H9 (cell line): ENCODE data around the gene ODAD4. TPM values are rescaled to one million over a fixed set of nuclear protein-coding genes. Genes with fewer than 3 reads are reported as not detected.
"Not testable (repeated sequence)": the region's sequence is repeated elsewhere in the genome, so short reads cannot be mapped to it uniquely, and the experiment has no call there.

Experiments used
- DNase-seq: peaks from one replicate; pipeline ENCODE4 v3.0.0-alpha.2; 2017
- H2AFZ ChIP-seq: one replicate; pipeline ENCODE4 v1.6.1; 2013; ENCODE audit warnings: mild to moderate bottlenecking, low read length, control low read depth, moderate library complexity
- H2AK5ac ChIP-seq: 2 replicates; pipeline ENCODE4 v1.6.1; 2013; ENCODE audit warnings: low read length, control low read depth, mixed read lengths; ENCODE audit not compliant: insufficient read length
- H2BK120ac ChIP-seq: one replicate; pipeline ENCODE4 v1.6.1; 2013; ENCODE audit warnings: low read depth, mild to moderate bottlenecking, low read length, control low read depth, inconsistent platforms; ENCODE audit not compliant: poor library complexity, severe bottlenecking
- H2BK12ac ChIP-seq: 2 replicates; pipeline ENCODE4 v1.6.1; 2013; ENCODE audit warnings: low read length, control low read depth, mixed read lengths, low read depth; ENCODE audit not compliant: insufficient read length
- H2BK15ac ChIP-seq: 2 replicates; pipeline ENCODE4 v1.6.1; 2013; ENCODE audit warnings: low read depth, low read length, control low read depth
- H2BK20ac ChIP-seq: one replicate; pipeline ENCODE4 v1.6.1; 2013; ENCODE audit warnings: low read depth, mild to moderate bottlenecking, low read length, control low read depth, inconsistent platforms; ENCODE audit not compliant: poor library complexity, severe bottlenecking
- H2BK5ac ChIP-seq: 2 replicates; pipeline ENCODE4 v1.6.1; 2013; ENCODE audit warnings: low read length, control low read depth, mixed read lengths; ENCODE audit not compliant: insufficient read length
- H3K14ac ChIP-seq: 2 replicates; pipeline ENCODE4 v1.6.1; 2013; ENCODE audit warnings: low read length, control low read depth; ENCODE audit not compliant: insufficient read depth
- H3K18ac ChIP-seq: 2 replicates; pipeline ENCODE4 v1.6.1; 2013; ENCODE audit warnings: low read depth, mild to moderate bottlenecking, mixed read lengths, low read length, control low read depth; ENCODE audit not compliant: insufficient read length
- H3K23ac ChIP-seq: 2 replicates; pipeline ENCODE4 v1.6.1; 2013; ENCODE audit warnings: low read length, control low read depth, mixed read lengths, low read depth; ENCODE audit not compliant: insufficient read length
- H3K23me2 ChIP-seq: 2 replicates; pipeline ENCODE4 v1.6.1; 2013; ENCODE audit warnings: low read depth, mild to moderate bottlenecking, mixed read lengths, low read length, control low read depth; ENCODE audit not compliant: insufficient read length, poor library complexity, severe bottlenecking
- H3K27ac ChIP-seq: 2 replicates; pipeline ENCODE4 v1.5.1; 2013; ENCODE audit warnings: low read length, control low read depth, mixed read lengths, low read depth; ENCODE audit not compliant: insufficient read length
- H3K27me3 ChIP-seq: 2 replicates; pipeline ENCODE4 v1.6.1; 2013; ENCODE audit warnings: low read length, control low read depth, inconsistent platforms; ENCODE audit not compliant: insufficient read depth
- H3K4ac ChIP-seq: 2 replicates; pipeline ENCODE4 v1.6.1; 2013; ENCODE audit warnings: low read depth, mild to moderate bottlenecking, control low read depth, inconsistent platforms, low read length, moderate library complexity
- H3K4me1 ChIP-seq: 2 replicates; pipeline ENCODE4 v1.6.1; 2013; ENCODE audit warnings: low read length, control low read depth, inconsistent platforms; ENCODE audit not compliant: insufficient read depth
- H3K4me2 ChIP-seq: 2 replicates; pipeline ENCODE4 v1.6.1; 2013; ENCODE audit warnings: low read length, control low read depth, mixed read lengths; ENCODE audit not compliant: insufficient read length, insufficient read depth
- H3K56ac ChIP-seq: 2 replicates; pipeline ENCODE4 v1.6.1; 2013; ENCODE audit warnings: low read depth, mild to moderate bottlenecking, mixed read lengths, low read length, control low read depth; ENCODE audit not compliant: insufficient read length
- H3K79me1 ChIP-seq: 2 replicates; pipeline ENCODE4 v1.6.1; 2013; ENCODE audit warnings: low read depth, mild to moderate bottlenecking, moderate library complexity, low read length, control low read depth, inconsistent platforms; ENCODE audit not compliant: insufficient read depth, poor library complexity, severe bottlenecking
- H3K79me2 ChIP-seq: 2 replicates; pipeline ENCODE4 v1.6.1; 2013; ENCODE audit warnings: low read length, control low read depth, inconsistent platforms; ENCODE audit not compliant: insufficient read depth
- H3K9ac ChIP-seq: 2 replicates; pipeline ENCODE4 v1.6.1; 2013; ENCODE audit warnings: low read length, control low read depth, mixed read lengths; ENCODE audit not compliant: insufficient read length; ENCODE audit errors: extremely low read depth
- H3K9me3 ChIP-seq: one replicate; pipeline ENCODE4 v1.6.1; 2013; ENCODE audit warnings: low read depth, low read length, inconsistent platforms; ENCODE audit not compliant: control insufficient read depth
- H3T11ph ChIP-seq: one replicate; pipeline ENCODE4 v1.6.1; 2013; ENCODE audit warnings: mild to moderate bottlenecking, low read length, control low read depth, inconsistent platforms
- H4K20me1 ChIP-seq: one replicate; pipeline ENCODE4 v1.6.1; 2013; ENCODE audit not compliant: control insufficient read depth, insufficient read length, insufficient read depth
- H4K5ac ChIP-seq: 2 replicates; pipeline ENCODE4 v1.6.1; 2013; ENCODE audit warnings: low read depth, mild to moderate bottlenecking, mixed read lengths, low read length, control low read depth; ENCODE audit not compliant: insufficient read length
- H4K8ac ChIP-seq: replicated peaks from 2 replicates; pipeline ENCODE4 v1.6.1; 2013; ENCODE audit warnings: low read length, control low read depth, mixed read lengths, low read depth; ENCODE audit not compliant: insufficient read length
- H4K91ac ChIP-seq: 2 replicates; pipeline ENCODE4 v1.6.1; 2013; ENCODE audit warnings: low read depth, mild to moderate bottlenecking, moderate library complexity, mixed read lengths, low read length, control low read depth; ENCODE audit not compliant: insufficient read length
- H3K27ac Mint-ChIP-seq, 3 experiments: 2 replicates in 2 of 3; 3 replicates in 1 of 3; pipeline ENCODE4 v1.8.0; 2020 to 2021; ENCODE audit warnings: mixed read lengths in 3 of 3, mild to moderate bottlenecking in 1 of 3, moderate library complexity in 1 of 3
- H3K27me3 Mint-ChIP-seq: 2 replicates; pipeline ENCODE4 v1.8.0; 2021; ENCODE audit warnings: low read depth, mild to moderate bottlenecking, moderate library complexity, mixed read lengths
- H3K36me3 Mint-ChIP-seq, 3 experiments: 2 replicates in 2 of 3; 3 replicates in 1 of 3; pipeline ENCODE4 v1.8.0; 2020 to 2021; ENCODE audit warnings: low read depth in 3 of 3, mixed read lengths in 3 of 3; ENCODE audit not compliant: insufficient read depth in 1 of 3
- H3K4me1 Mint-ChIP-seq, 2 experiments: 2 replicates each; pipeline ENCODE4 v1.8.0; 2020; ENCODE audit warnings: mixed read lengths in 2 of 2
- H3K4me3 Mint-ChIP-seq, 2 experiments: 2 replicates in 1 of 2; 3 replicates in 1 of 2; pipeline ENCODE4 v1.8.0; 2020 to 2021; ENCODE audit warnings: mild to moderate bottlenecking in 2 of 2, mixed read lengths in 2 of 2, moderate library complexity in 1 of 2
- H3K9me3 Mint-ChIP-seq, 2 experiments: 2 replicates in 1 of 2; 3 replicates in 1 of 2; pipeline ENCODE4 v1.8.0; 2020; ENCODE audit warnings: mild to moderate bottlenecking in 2 of 2, mixed read lengths in 2 of 2, moderate library complexity in 1 of 2
- WGBS: extraction: QIAGEN DNeasy Blood & Tissue Kit; methylation state at CpG from one replicate; pipeline ENCODE4 v1.1.7; 2013; ENCODE audit warnings: missing lambda C conversion rate, low lambda C conversion rate, mixed read lengths; ENCODE audit not compliant: insufficient read length; ENCODE audit errors: extremely low coverage; 5-methylcytosine and 5-hydroxymethylcytosine counted together
- total RNA-seq: library from RNA; stranded (reverse); gene quantifications from 2 replicates; pipeline ENCODE4 v1.2.1, GENCODE V29; 2021

ODAD4 gene
- total RNA-seq, 1 experiment from 2014 or later: 2.1 TPM

DNA sequence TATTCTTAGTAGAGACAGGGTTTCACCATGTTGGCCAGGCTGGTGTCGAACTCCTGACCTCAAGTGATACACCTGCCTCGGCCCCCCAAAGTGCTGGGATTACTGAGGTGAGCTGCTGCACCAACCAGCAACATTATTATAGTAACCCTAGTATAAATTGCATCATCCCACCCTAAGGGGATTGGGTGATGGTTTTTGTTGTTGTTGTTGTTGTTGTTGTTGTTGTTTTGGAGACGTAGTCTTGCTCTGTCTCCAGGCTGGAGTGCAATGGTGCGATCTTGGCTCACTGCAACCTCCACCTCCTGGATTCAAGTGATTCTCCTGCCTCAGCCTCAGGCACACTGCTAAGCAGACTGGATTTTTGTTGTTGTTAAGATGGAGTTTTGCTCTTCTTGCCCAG, 1.3 kb downstream of the ODAD4 start:
- H3K9me3 ChIP-seq, H4K5ac ChIP-seq, H3K4ac ChIP-seq, H3K27me3 ChIP-seq, H3K27ac ChIP-seq, H2BK12ac ChIP-seq, H3K18ac ChIP-seq, H3K79me1 ChIP-seq, H2BK20ac ChIP-seq, H3K23ac ChIP-seq, H3K9me3 Mint-ChIP-seq, H2BK15ac ChIP-seq, H3K4me1 ChIP-seq, H3K23me2 ChIP-seq, H3K36me3 Mint-ChIP-seq, H3K4me2 ChIP-seq, H3K27ac Mint-ChIP-seq, H2BK5ac ChIP-seq, DNase-seq, H2AFZ ChIP-seq, H2BK120ac ChIP-seq, H3K79me2 ChIP-seq, H3K14ac ChIP-seq, H2AK5ac ChIP-seq, H4K20me1 ChIP-seq, H4K8ac ChIP-seq, H3K9ac ChIP-seq, H3K27me3 Mint-ChIP-seq, H3T11ph ChIP-seq, H4K91ac ChIP-seq, H3K56ac ChIP-seq: not testable (repeated sequence)
- peaks cover 21% of the 10 kb centered on the region in 2 experiments for H3K4me1 Mint-ChIP-seq
- peak overlapping the region in 1 of 2 experiments; percentile 76; a peak in 1 of 5 replicates for H3K4me3 Mint-ChIP-seq
- WGBS: no CpG with 5 or more reads among the region's 4 CpGs
